ENCODE data around the gene EBF3. TPM values are rescaled to one million over a fixed set of nuclear protein-coding genes. Genes with fewer than 3 reads are reported as not detected.

The EBF3 gene
- total RNA-seq, 1 experiment from 2014 or later, result 0.22 TPM

- H3K56ac ChIP-seq (ENCODE audit: insufficient read length, low read depth, low read length), result no peak overlapping the region
- H3K23ac ChIP-seq (ENCODE audit: insufficient read length, low read depth, low read length), result no peak overlapping the region
- no peak overlapping the region for H2AFZ ChIP-seq (ENCODE audit: low read length)
- Mint-ChIP-seq H3K27ac (no peak overlapping the region), H3K27me3 (ENCODE audit: low read depth) (peaks cover 16% of the 10 kb centered on the region), H3K9me3 (no peaks in the 10 kb centered on the region), H3K4me1 (peaks cover 4 to 5% of the 10 kb centered on the region in 2 experiments; a peak in 2 of 4 replicates), H3K4me3 (no peak overlapping the region), H3K36me3 (ENCODE audit: insufficient read depth in 1 of 3, low read depth in 3 of 3) (no peaks in the 10 kb centered on the region)
- H2BK20ac ChIP-seq (ENCODE audit: low read depth, low read length, poor library complexity, severe bottlenecking), result no peak overlapping the region
- no peaks in the 10 kb centered on the region for H3K9me3 ChIP-seq (ENCODE audit: control insufficient read depth, low read depth, low read length)
- H3K79me1 ChIP-seq (ENCODE audit: insufficient read depth, low read depth, low read length, poor library complexity, severe bottlenecking), result no peaks in the 10 kb centered on the region
- no peak overlapping the region for H2BK5ac ChIP-seq (ENCODE audit: insufficient read length, low read length)
- no peaks in the 10 kb centered on the region for H3K27me3 ChIP-seq (ENCODE audit: insufficient read depth, low read length)
- no peak overlapping the region for H2AK5ac ChIP-seq (ENCODE audit: insufficient read length, low read length)
- no peak overlapping the region for H3K9ac ChIP-seq (ENCODE audit: extremely low read depth, insufficient read length, low read length)
- DNase-seq, result no peak
- no peak overlapping the region for H3K14ac ChIP-seq (ENCODE audit: insufficient read depth, low read length)
- no peak overlapping the region for H3K4me2 ChIP-seq (ENCODE audit: insufficient read depth, insufficient read length, low read length)
- WGBS (ENCODE audit: extremely low coverage, insufficient read length, low lambda C conversion rate), result no CpG with 5 or more reads among the region's 9 CpGs
- no peaks in the 10 kb centered on the region for H3K23me2 ChIP-seq (ENCODE audit: insufficient read length, low read depth, low read length, poor library complexity, severe bottlenecking)
- no peak overlapping the region for H2BK120ac ChIP-seq (ENCODE audit: low read depth, low read length, poor library complexity, severe bottlenecking)
- H4K5ac ChIP-seq (ENCODE audit: insufficient read length, low read depth, low read length), result no peak overlapping the region
- no peak for TF ChIP-seq CTCF (conservative IDR thresholded peaks at IDR 0.05)
- H2BK15ac ChIP-seq (ENCODE audit: low read depth, low read length), result no peak overlapping the region
- no peak overlapping the region for H3T11ph ChIP-seq (ENCODE audit: low read length)
- no peaks in the 10 kb centered on the region for H3K4me1 ChIP-seq (ENCODE audit: insufficient read depth, low read length)
- no peak overlapping the region for H3K4ac ChIP-seq (ENCODE audit: low read depth, low read length)
- no peak overlapping the region for H4K91ac ChIP-seq (ENCODE audit: insufficient read length, low read depth, low read length)
- no peak overlapping the region for H4K8ac ChIP-seq (replicated peaks; ENCODE audit: insufficient read length, low read depth, low read length)
- no peak overlapping the region for H3K18ac ChIP-seq (ENCODE audit: insufficient read length, low read depth, low read length)
- H2BK12ac ChIP-seq (ENCODE audit: insufficient read length, low read depth, low read length), result no peak overlapping the region
- no peaks in the 10 kb centered on the region for H3K79me2 ChIP-seq (ENCODE audit: insufficient read depth, low read length)
- no peaks in the 10 kb centered on the region for H4K20me1 ChIP-seq (ENCODE audit: control insufficient read depth, insufficient read depth, insufficient read length)
- H3K27ac ChIP-seq (ENCODE audit: insufficient read length, low read depth, low read length), result no peak overlapping the region
Observed at GRCh38 chr10:129882291-129883010, 81.6 kb downstream of the EBF3 start.
